ENCODE measurements around the gene EARS2.

- no peak for TF ChIP-seq POLR2A (IDR thresholded peaks at IDR 0.05; ENCODE audit: low read length)
- TF ChIP-seq GATA1 (IDR thresholded peaks at IDR 0.05; ENCODE audit: low read depth, low read length) = no peak
These were observed 50.5 kb downstream of the EARS2 start for GRCh38 chr16:23506606-23506994.

Data from erythroblast (primary cell).